HepG2 (cell line): ENCODE data around the gene C11orf91. TPM values are rescaled to one million over a fixed set of nuclear protein-coding genes. Genes with fewer than 3 reads are reported as not detected.
A peak's percentile ranks its signal among the peaks of the same experiment; 100 is the strongest.

ENCODE experiments used
- ASH2L ChIP-seq: fragments of 300-600, 200-600 bp; sonication (generic); IDR thresholded peaks from 2 replicates; pipeline ENCODE4 v1.7.0; 2017; ENCODE audit warnings: low read depth, mild to moderate bottlenecking, moderate library complexity, mixed read lengths, low read length; ENCODE audit not compliant: insufficient read length
- CHD4 ChIP-seq: fragments of 200-600 bp; sonication (generic); IDR thresholded peaks from 2 replicates; pipeline ENCODE4 v1.7.0; 2017; ENCODE audit warnings: mild to moderate bottlenecking, low read length, borderline replicate concordance
- CTCF ChIP-seq: sonication (generic); formaldehyde crosslinking; IDR thresholded peaks from 2 replicates; pipeline ENCODE4 v1.5.0; 2020; ENCODE audit warnings: mild to moderate bottlenecking, missing genetic modification reagents, moderate library complexity
- GPN1 ChIP-seq: sonication (generic); formaldehyde crosslinking; IDR thresholded peaks from 2 replicates; pipeline ENCODE4 v1.5.1; 2020; ENCODE audit warnings: missing genetic modification reagents, borderline replicate concordance
- IRF2 ChIP-seq: IDR thresholded peaks from 2 replicates; pipeline ENCODE4 v1.6.1; 2018; ENCODE audit warnings: missing genetic modification reagents, missing compliant biosample characterization
- MIXL1 ChIP-seq: IDR thresholded peaks from 2 replicates; pipeline ENCODE4 v1.6.1; 2016
- POGZ ChIP-seq: sonication (generic); formaldehyde crosslinking; IDR thresholded peaks from 2 replicates; pipeline ENCODE4 v1.4.0; 2020; ENCODE audit warnings: mild to moderate bottlenecking, missing genetic modification reagents
- RFXANK ChIP-seq: IDR thresholded peaks from 2 replicates; pipeline ENCODE4 v1.6.1; 2016
- SALL1 ChIP-seq: sonication (generic); formaldehyde crosslinking; IDR thresholded peaks from 2 replicates; pipeline ENCODE4 v1.8.0; 2022; ENCODE audit warnings: mild to moderate bottlenecking, missing genetic modification reagents
- STAG1 ChIP-seq: sonication (generic); formaldehyde crosslinking; IDR thresholded peaks from 2 replicates; pipeline ENCODE4 v1.4.0; 2020; ENCODE audit warnings: missing genetic modification reagents
- THAP7 ChIP-seq: sonication (generic); formaldehyde crosslinking; IDR thresholded peaks from 2 replicates; pipeline ENCODE4 v1.8.1; 2023; ENCODE audit warnings: mild to moderate bottlenecking, missing genetic modification reagents
- ZBTB10 ChIP-seq: sonication (generic); formaldehyde crosslinking; IDR thresholded peaks from 2 replicates; pipeline ENCODE4 v1.4.0; 2020; ENCODE audit warnings: missing genetic modification reagents, borderline replicate concordance
- ZC3H13 ChIP-seq: sonication (generic); formaldehyde crosslinking; IDR thresholded peaks from 2 replicates; pipeline ENCODE4 v1.8.1; 2023; ENCODE audit warnings: mild to moderate bottlenecking, missing genetic modification reagents, moderate library complexity
- ZFP36L2 ChIP-seq: sonication (generic); formaldehyde crosslinking; IDR thresholded peaks from 2 replicates; pipeline ENCODE4 v1.4.0; 2020; ENCODE audit warnings: missing genetic modification reagents
- ZFP91 ChIP-seq: sonication (generic); formaldehyde crosslinking; IDR thresholded peaks from 2 replicates; pipeline ENCODE4 v1.9.0; 2022; ENCODE audit warnings: missing genetic modification reagents, mild to moderate bottlenecking, borderline replicate concordance
- ZFX ChIP-seq: sonication (generic); formaldehyde crosslinking; IDR thresholded peaks from 2 replicates; pipeline ENCODE4 v1.4.0; 2020; ENCODE audit warnings: mild to moderate bottlenecking, low read depth, missing genetic modification reagents, moderate library complexity
- ZMYM4 ChIP-seq: sonication (generic); formaldehyde crosslinking; IDR thresholded peaks from 2 replicates; pipeline ENCODE4 v1.8.1; 2023; ENCODE audit warnings: mild to moderate bottlenecking, missing genetic modification reagents
- ZNF639 ChIP-seq: conservative IDR thresholded peaks from 2 replicates; pipeline ENCODE4 v1.6.1; 2018; ENCODE audit warnings: missing genetic modification reagents
- ZNF772 ChIP-seq: sonication (generic); formaldehyde crosslinking; IDR thresholded peaks from 2 replicates; pipeline ENCODE4 v1.5.0; 2020; ENCODE audit warnings: mild to moderate bottlenecking, missing genetic modification reagents
- ZNF850 ChIP-seq: sonication (generic); formaldehyde crosslinking; conservative IDR thresholded peaks from 2 replicates; pipeline ENCODE4 v1.9.0; 2021; ENCODE audit warnings: mild to moderate bottlenecking, missing genetic modification reagents
- ZNF878 ChIP-seq: sonication (generic); formaldehyde crosslinking; IDR thresholded peaks from 2 replicates; pipeline ENCODE4 v1.8.1; 2023; ENCODE audit warnings: mild to moderate bottlenecking, missing genetic modification reagents, moderate library complexity
- polyA plus RNA-seq, 8 experiments: library from polyadenylated mRNA; depleted of rRNA in 3 of 8; stranded (reverse) in 7 of 8; unstranded in 1 of 8; fragments of >200 nt; fragmentation: Illumina TruSeq in 4 of 8; extraction: Trizol in 4 of 8; gene quantifications; 2 replicates each; pipeline versions ENCODE4 v1.2.1 to v1.2.3, GENCODE V29; 2011 to 2016; ENCODE audit warnings: low read depth in 4 of 8, missing spikeins in 1 of 8, mixed read lengths in 1 of 8; ENCODE audit not compliant: insufficient read depth in 1 of 8
- total RNA-seq, 5 experiments: library from RNA; depleted of rRNA; stranded (reverse); fragments of >200 nt; fragmentation: Illumina TruSeq; extraction: Trizol; gene quantifications; 2 replicates each; pipeline ENCODE4 v1.2.3, GENCODE V29; 2016; ENCODE audit warnings: low read depth in 1 of 5

The C11orf91 gene
- total and polyA plus RNA-seq, 2 of the 13 experiments (the other 11 are each of a cell fraction or from before 2014, with no cell fraction given), result 0.35 TPM; not detected in 1

- TF ChIP-seq ZBTB10 (CRISPR knock-in tag) (no peak), ZMYM4 (CRISPR knock-in tag) (no peak), ASH2L (no peak), ZNF850 (CRISPR knock-in tag) (no peak), ZNF639 (CRISPR knock-in tag) (no peak), CTCF (CRISPR knock-in tag) (peak; percentile 47), MIXL1 (CRISPR knock-in tag) (no peak), ZFP91 (no peak), IRF2 (CRISPR knock-in tag) (no peak), ZNF772 (no peak), ZFX (CRISPR knock-in tag) (0 out of 2 replicates have a peak, but pooled peaks have one; percentile 14), GPN1 (no peak), ZFP36L2 (CRISPR knock-in tag) (no peak), THAP7 (CRISPR knock-in tag) (no peak), SALL1 (CRISPR knock-in tag) (0 out of 2 replicates have a peak, but pooled peaks have one; percentile 13), CHD4 (no peak), ZC3H13 (no peak), RFXANK (CRISPR knock-in tag) (no peak), ZNF878 (CRISPR knock-in tag) (no peak), STAG1 (peak; percentile 57), POGZ (CRISPR knock-in tag) (no peak)
Observed at GRCh38 chr11:33682446-33682845, 18.2 kb downstream of the C11orf91 start (continued).
